HepG2 (cell line): ENCODE data around the gene UBE2L6. TPM values are rescaled to one million over a fixed set of nuclear protein-coding genes. Genes with fewer than 3 reads are reported as not detected.
A peak's percentile ranks its signal among the peaks of the same experiment; 100 is the strongest.

Source experiments
- CBX1 ChIP-seq: IDR thresholded peaks from one replicate; pipeline ENCODE4 v1.6.1; 2016; ENCODE audit warnings: antibody characterized with exemption, low read depth
- CCDC6 ChIP-seq: sonication (generic); formaldehyde crosslinking; IDR thresholded peaks from 2 replicates; pipeline ENCODE4 v1.8.1; 2022; ENCODE audit warnings: mild to moderate bottlenecking, missing genetic modification reagents, moderate library complexity
- GATAD1 ChIP-seq: IDR thresholded peaks from 2 replicates; pipeline ENCODE4 v1.6.1; 2016; ENCODE audit warnings: missing genetic modification reagents, missing compliant biosample characterization
- MAZ ChIP-seq, 2 experiments: sonication (generic) in 1 of 2; formaldehyde crosslinking in 1 of 2; IDR thresholded peaks; 2 replicates each; pipeline versions ENCODE4 v1.5.0 to v1.6.1; 2012 to 2020; ENCODE audit warnings: low read depth in 2 of 2, mild to moderate bottlenecking in 2 of 2, borderline replicate concordance in 1 of 2, improper control_type of control experiment in 1 of 2, low read length in 1 of 2, missing genetic modification reagents in 1 of 2, moderate library complexity in 1 of 2
- PAF1 ChIP-seq: IDR thresholded peaks from 2 replicates; pipeline ENCODE4 v1.6.1; 2016; ENCODE audit warnings: missing genetic modification reagents, missing compliant biosample characterization
- PCBP2 ChIP-seq: fragments of 200-400 bp; formaldehyde crosslinking; optimal IDR thresholded peaks from 2 replicates; pipeline ENCODE3; 2018; ENCODE audit warnings: low read length, low read depth; ENCODE audit not compliant: poor library complexity, severe bottlenecking
- REPIN1 ChIP-seq: sonication (generic); formaldehyde crosslinking; IDR thresholded peaks from 2 replicates; pipeline ENCODE4 v1.8.0; 2022; ENCODE audit warnings: missing genetic modification reagents, low read depth, mild to moderate bottlenecking, borderline replicate concordance
- SIX4 ChIP-seq: sonication (generic); formaldehyde crosslinking; IDR thresholded peaks from 2 replicates; pipeline ENCODE4 v1.4.0; 2020; ENCODE audit warnings: missing genetic modification reagents
- SMAD3 ChIP-seq: sonication (generic); formaldehyde crosslinking; IDR thresholded peaks from 2 replicates; pipeline ENCODE4 v1.4.0; 2020; ENCODE audit warnings: missing genetic modification reagents
- SNRNP70 ChIP-seq: fragments of 200-400 bp; formaldehyde crosslinking; IDR thresholded peaks from 2 replicates; pipeline ENCODE4 v1.6.1; 2017; ENCODE audit warnings: mild to moderate bottlenecking, low read depth, low read length, moderate library complexity
- ZFX ChIP-seq: sonication (generic); formaldehyde crosslinking; IDR thresholded peaks from 2 replicates; pipeline ENCODE4 v1.4.0; 2020; ENCODE audit warnings: mild to moderate bottlenecking, low read depth, missing genetic modification reagents, moderate library complexity
- ZKSCAN8 ChIP-seq: IDR thresholded peaks from 2 replicates; pipeline ENCODE4 v1.6.1; 2016; ENCODE audit warnings: borderline replicate concordance, missing genetic modification reagents, missing compliant biosample characterization
- ZNF598 ChIP-seq: sonication (generic); formaldehyde crosslinking; IDR thresholded peaks from 2 replicates; pipeline ENCODE4 v1.5.1; 2020; ENCODE audit warnings: mild to moderate bottlenecking, missing genetic modification reagents, borderline replicate concordance
- ZNF781 ChIP-seq: sonication (generic); formaldehyde crosslinking; IDR thresholded peaks from 2 replicates; pipeline ENCODE4 v1.5.1; 2020; ENCODE audit warnings: borderline replicate concordance, mild to moderate bottlenecking, missing genetic modification reagents; ENCODE audit errors: not compliant biosample characterization
- ZSCAN22 ChIP-seq: sonication (generic); formaldehyde crosslinking; IDR thresholded peaks from 2 replicates; pipeline ENCODE4 v1.4.0; 2020; ENCODE audit warnings: mild to moderate bottlenecking, missing genetic modification reagents
- polyA plus RNA-seq, 8 experiments: library from polyadenylated mRNA; depleted of rRNA in 3 of 8; stranded (reverse) in 7 of 8; unstranded in 1 of 8; fragments of >200 nt; fragmentation: Illumina TruSeq in 4 of 8; extraction: Trizol in 4 of 8; gene quantifications; 2 replicates each; pipeline versions ENCODE4 v1.2.1 to v1.2.3, GENCODE V29; 2011 to 2016; ENCODE audit warnings: low read depth in 4 of 8, missing spikeins in 1 of 8, mixed read lengths in 1 of 8; ENCODE audit not compliant: insufficient read depth in 1 of 8
- total RNA-seq, 5 experiments: library from RNA; depleted of rRNA; stranded (reverse); fragments of >200 nt; fragmentation: Illumina TruSeq; extraction: Trizol; gene quantifications; 2 replicates each; pipeline ENCODE4 v1.2.3, GENCODE V29; 2016; ENCODE audit warnings: low read depth in 1 of 5
- TF ChIP-seq, protein P1 (sequence below): sonication (generic); formaldehyde crosslinking; IDR thresholded peaks from 2 replicates; pipeline ENCODE4 v1.4.0; 2020; ENCODE audit warnings: mild to moderate bottlenecking, missing genetic modification reagents
- TF ChIP-seq, protein P2 (sequence below): sonication (generic); formaldehyde crosslinking; IDR thresholded peaks from 2 replicates; pipeline ENCODE4 v1.5.1; 2020; ENCODE audit warnings: mild to moderate bottlenecking, moderate library complexity, missing genetic modification reagents
- TF ChIP-seq, protein P3 (sequence below): sonication (generic); formaldehyde crosslinking; IDR thresholded peaks from 2 replicates; pipeline ENCODE4 v1.5.1; 2020; ENCODE audit warnings: missing genetic modification reagents, mild to moderate bottlenecking, borderline replicate concordance
- TF ChIP-seq, protein P4 (sequence below): IDR thresholded peaks from 2 replicates; pipeline ENCODE4 v1.6.1; 2016; ENCODE audit warnings: low read depth

The UBE2L6 gene
- total and polyA plus RNA-seq, 2 of the 13 experiments (the other 11 are each of a cell fraction or from before 2014, with no cell fraction given) = 30.3 to 30.4 TPM

DNA sequence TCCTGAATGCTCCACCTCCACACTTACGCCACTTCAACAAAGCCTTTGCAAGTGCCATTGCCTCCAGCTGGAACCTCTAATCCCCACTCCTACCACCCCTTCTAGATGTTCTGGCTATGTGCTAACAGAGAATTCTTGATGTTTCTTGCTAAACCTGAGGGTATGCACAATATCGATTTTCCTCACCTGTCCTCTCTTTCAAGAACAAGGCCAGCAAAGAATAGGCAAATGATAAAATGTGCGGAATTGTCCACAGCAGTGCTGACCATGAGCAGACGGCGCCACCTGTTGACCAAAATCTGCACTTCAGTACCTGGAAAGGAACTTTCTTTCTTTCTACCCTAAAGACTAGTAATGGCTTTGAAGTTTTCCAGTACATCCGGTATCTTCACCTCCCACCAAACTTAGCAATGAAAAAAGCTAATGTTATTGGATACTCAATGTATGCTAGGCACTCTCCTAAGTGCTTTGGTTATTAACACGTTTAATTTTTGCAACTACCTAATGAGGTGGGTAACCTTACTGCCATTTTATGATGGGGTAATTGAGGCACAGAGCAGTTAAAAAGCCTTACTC is 40.3 kb downstream of the UBE2L6 start (continued):
- TF ChIP-seq, protein P1, sequence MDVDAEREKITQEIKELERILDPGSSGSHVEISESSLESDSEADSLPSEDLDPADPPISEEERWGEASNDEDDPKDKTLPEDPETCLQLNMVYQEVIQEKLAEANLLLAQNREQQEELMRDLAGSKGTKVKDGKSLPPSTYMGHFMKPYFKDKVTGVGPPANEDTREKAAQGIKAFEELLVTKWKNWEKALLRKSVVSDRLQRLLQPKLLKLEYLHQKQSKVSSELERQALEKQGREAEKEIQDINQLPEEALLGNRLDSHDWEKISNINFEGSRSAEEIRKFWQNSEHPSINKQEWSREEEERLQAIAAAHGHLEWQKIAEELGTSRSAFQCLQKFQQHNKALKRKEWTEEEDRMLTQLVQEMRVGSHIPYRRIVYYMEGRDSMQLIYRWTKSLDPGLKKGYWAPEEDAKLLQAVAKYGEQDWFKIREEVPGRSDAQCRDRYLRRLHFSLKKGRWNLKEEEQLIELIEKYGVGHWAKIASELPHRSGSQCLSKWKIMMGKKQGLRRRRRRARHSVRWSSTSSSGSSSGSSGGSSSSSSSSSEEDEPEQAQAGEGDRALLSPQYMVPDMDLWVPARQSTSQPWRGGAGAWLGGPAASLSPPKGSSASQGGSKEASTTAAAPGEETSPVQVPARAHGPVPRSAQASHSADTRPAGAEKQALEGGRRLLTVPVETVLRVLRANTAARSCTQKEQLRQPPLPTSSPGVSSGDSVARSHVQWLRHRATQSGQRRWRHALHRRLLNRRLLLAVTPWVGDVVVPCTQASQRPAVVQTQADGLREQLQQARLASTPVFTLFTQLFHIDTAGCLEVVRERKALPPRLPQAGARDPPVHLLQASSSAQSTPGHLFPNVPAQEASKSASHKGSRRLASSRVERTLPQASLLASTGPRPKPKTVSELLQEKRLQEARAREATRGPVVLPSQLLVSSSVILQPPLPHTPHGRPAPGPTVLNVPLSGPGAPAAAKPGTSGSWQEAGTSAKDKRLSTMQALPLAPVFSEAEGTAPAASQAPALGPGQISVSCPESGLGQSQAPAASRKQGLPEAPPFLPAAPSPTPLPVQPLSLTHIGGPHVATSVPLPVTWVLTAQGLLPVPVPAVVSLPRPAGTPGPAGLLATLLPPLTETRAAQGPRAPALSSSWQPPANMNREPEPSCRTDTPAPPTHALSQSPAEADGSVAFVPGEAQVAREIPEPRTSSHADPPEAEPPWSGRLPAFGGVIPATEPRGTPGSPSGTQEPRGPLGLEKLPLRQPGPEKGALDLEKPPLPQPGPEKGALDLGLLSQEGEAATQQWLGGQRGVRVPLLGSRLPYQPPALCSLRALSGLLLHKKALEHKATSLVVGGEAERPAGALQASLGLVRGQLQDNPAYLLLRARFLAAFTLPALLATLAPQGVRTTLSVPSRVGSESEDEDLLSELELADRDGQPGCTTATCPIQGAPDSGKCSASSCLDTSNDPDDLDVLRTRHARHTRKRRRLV (CRISPR knock-in tag) = no peak
- TF ChIP-seq ZNF598 (CRISPR knock-in tag) = no peak
- no peak for TF ChIP-seq PCBP2
- TF ChIP-seq, protein P2, sequence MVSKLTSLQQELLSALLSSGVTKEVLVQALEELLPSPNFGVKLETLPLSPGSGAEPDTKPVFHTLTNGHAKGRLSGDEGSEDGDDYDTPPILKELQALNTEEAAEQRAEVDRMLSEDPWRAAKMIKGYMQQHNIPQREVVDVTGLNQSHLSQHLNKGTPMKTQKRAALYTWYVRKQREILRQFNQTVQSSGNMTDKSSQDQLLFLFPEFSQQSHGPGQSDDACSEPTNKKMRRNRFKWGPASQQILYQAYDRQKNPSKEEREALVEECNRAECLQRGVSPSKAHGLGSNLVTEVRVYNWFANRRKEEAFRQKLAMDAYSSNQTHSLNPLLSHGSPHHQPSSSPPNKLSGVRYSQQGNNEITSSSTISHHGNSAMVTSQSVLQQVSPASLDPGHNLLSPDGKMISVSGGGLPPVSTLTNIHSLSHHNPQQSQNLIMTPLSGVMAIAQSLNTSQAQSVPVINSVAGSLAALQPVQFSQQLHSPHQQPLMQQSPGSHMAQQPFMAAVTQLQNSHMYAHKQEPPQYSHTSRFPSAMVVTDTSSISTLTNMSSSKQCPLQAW (CRISPR knock-in tag) = peak; percentile 52
- TF ChIP-seq REPIN1 (CRISPR knock-in tag) = peak; percentile 28; the same call in 1 of the 2 replicates
- 0 out of 2 replicates have a peak, but pooled peaks have one; percentile 33 for TF ChIP-seq CCDC6 (CRISPR knock-in tag)
- 0 out of 2 replicates have a peak, but pooled peaks have one; percentile 28 for TF ChIP-seq SMAD3 (CRISPR knock-in tag)
- TF ChIP-seq ZSCAN22 (CRISPR knock-in tag) = no peak
- TF ChIP-seq, protein P3, sequence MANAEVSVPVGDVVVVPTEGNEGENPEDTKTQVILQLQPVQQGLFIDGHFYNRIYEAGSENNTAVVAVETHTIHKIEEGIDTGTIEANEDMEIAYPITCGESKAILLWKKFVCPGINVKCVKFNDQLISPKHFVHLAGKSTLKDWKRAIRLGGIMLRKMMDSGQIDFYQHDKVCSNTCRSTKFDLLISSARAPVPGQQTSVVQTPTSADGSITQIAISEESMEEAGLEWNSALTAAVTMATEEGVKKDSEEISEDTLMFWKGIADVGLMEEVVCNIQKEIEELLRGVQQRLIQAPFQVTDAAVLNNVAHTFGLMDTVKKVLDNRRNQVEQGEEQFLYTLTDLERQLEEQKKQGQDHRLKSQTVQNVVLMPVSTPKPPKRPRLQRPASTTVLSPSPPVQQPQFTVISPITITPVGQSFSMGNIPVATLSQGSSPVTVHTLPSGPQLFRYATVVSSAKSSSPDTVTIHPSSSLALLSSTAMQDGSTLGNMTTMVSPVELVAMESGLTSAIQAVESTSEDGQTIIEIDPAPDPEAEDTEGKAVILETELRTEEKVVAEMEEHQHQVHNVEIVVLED = no peak; the same call in 1 of the 2 replicates
- TF ChIP-seq PAF1 (CRISPR knock-in tag) = no peak
- TF ChIP-seq SIX4 = no peak
- no peak for TF ChIP-seq CBX1
- TF ChIP-seq ZFX (CRISPR knock-in tag) = peak; percentile 44; the same call in 1 of the 2 replicates
- 0 out of 2 replicates have a peak, but pooled peaks have one; percentile 64 for TF ChIP-seq ZKSCAN8
- peak; percentile 50; the same call in 1 of the 2 replicates for TF ChIP-seq GATAD1
- TF ChIP-seq ZNF781 = peak; percentile 30
- TF ChIP-seq, protein P4, sequence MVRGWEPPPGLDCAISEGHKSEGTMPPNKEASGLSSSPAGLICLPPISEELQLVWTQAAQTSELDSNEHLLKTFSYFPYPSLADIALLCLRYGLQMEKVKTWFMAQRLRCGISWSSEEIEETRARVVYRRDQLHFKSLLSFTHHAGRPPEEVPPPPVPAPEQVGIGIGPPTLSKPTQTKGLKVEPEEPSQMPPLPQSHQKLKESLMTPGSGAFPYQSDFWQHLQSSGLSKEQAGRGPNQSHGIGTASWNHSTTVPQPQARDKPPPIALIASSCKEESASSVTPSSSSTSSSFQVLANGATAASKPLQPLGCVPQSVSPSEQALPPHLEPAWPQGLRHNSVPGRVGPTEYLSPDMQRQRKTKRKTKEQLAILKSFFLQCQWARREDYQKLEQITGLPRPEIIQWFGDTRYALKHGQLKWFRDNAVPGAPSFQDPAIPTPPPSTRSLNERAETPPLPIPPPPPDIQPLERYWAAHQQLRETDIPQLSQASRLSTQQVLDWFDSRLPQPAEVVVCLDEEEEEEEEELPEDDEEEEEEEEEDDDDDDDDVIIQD (CRISPR knock-in tag) = no peak
- TF ChIP-seq SNRNP70 = no peak
- TF ChIP-seq MAZ (IDR thresholded peaks at IDR 0.05; ENCODE audit: borderline replicate concordance, low read depth, low read length) = no peak
- 0 out of 2 replicates have a peak, but pooled peaks have one; percentile 19 for TF ChIP-seq MAZ (CRISPR knock-in tag; IDR thresholded peaks at IDR 0.05; ENCODE audit: low read depth)
